HEK293 (cell line): ENCODE measurements around the gene CDK14.

Experiments
- CTCF ChIP-seq: fragments of 450-650 bp; formaldehyde crosslinking; IDR thresholded peaks from 2 replicates; pipeline ENCODE4 v1.5.1; 2016; ENCODE audit warnings: missing biosample characterization, missing genetic modification characterization
- ZNF398 ChIP-seq: fragments of 450-650 bp; formaldehyde crosslinking; IDR thresholded peaks from 2 replicates; pipeline ENCODE4 v1.5.1; 2017; ENCODE audit warnings: missing biosample characterization, missing genetic modification characterization
- ZNF561 ChIP-seq: fragments of 450-650 bp; IDR thresholded peaks from 2 replicates; pipeline ENCODE4 v1.5.1; 2018; ENCODE audit warnings: missing biosample characterization, missing genetic modification characterization, borderline replicate concordance
- ZNF600 ChIP-seq: fragments of 450-650 bp; formaldehyde crosslinking; IDR thresholded peaks from 2 replicates; pipeline ENCODE4 v1.5.1; 2016; ENCODE audit warnings: missing biosample characterization, missing genetic modification characterization

GRCh38 chr7:90587766-90588165 is 8.4 kb upstream of the CDK14 start:
- no peak for TF ChIP-seq CTCF (tag by site-specific recombination)
- TF ChIP-seq ZNF561 (tag by site-specific recombination) = no peak
- no peak for TF ChIP-seq ZNF600 (tag by site-specific recombination)
- TF ChIP-seq ZNF398 (tag by site-specific recombination) = no peak
